OCI-LY1 (cell line): ENCODE data around the gene WDFY4.

Experiments
- H2AFZ ChIP-seq: fragments of 200-600 bp; sonication (generic), shearing (Covaris generic); 2 replicates; pipeline ENCODE4 v1.6.0; 2014; ENCODE audit warnings: antibody characterized with exemption, mild to moderate bottlenecking, low read length
- H3F3A ChIP-seq: fragments of 200-600 bp; sonication (generic), shearing (Covaris generic); 2 replicates; pipeline ENCODE4 v1.6.0; 2014; ENCODE audit warnings: mild to moderate bottlenecking, antibody characterized with exemption, low read length, moderate library complexity; ENCODE audit not compliant: insufficient read depth
- H3K27ac ChIP-seq: fragments of 200-600 bp; sonication (generic); 2 replicates; pipeline ENCODE4 v1.5.1; 2014; ENCODE audit warnings: low read length, mixed run types, mild to moderate bottlenecking, low read depth; ENCODE audit not compliant: poor library complexity, severe bottlenecking
- H3K27me3 ChIP-seq: fragments of 200-600 bp; sonication (generic); 2 replicates; pipeline ENCODE4 v1.6.0; 2014; ENCODE audit warnings: antibody characterized with exemption, mild to moderate bottlenecking, low read length, moderate library complexity; ENCODE audit not compliant: insufficient read depth
- H3K36me3 ChIP-seq: fragments of 200-600 bp; sonication (generic); 2 replicates; pipeline ENCODE4 v1.6.1; 2014; ENCODE audit warnings: mild to moderate bottlenecking, antibody characterized with exemption, low read length, moderate library complexity, mixed read lengths; ENCODE audit not compliant: insufficient read depth
- H3K4me1 ChIP-seq: fragments of 200-600 bp; sonication (generic); 2 replicates; pipeline ENCODE4 v1.5.1; 2014; ENCODE audit warnings: mild to moderate bottlenecking, low read length, moderate library complexity; ENCODE audit not compliant: insufficient read depth, severe bottlenecking
- H3K4me2 ChIP-seq: fragments of 200-600 bp; sonication (generic), shearing (Covaris generic); 2 replicates; pipeline ENCODE4 v1.6.1; 2014; ENCODE audit warnings: low read length
- H3K4me3 ChIP-seq: fragments of 200-600 bp; sonication (generic); 2 replicates; pipeline ENCODE4 v1.5.1; 2014; ENCODE audit warnings: low read length, low read depth, mild to moderate bottlenecking, mixed read lengths; ENCODE audit not compliant: poor library complexity, severe bottlenecking
- H3K79me2 ChIP-seq: fragments of 200-600 bp; shearing (Covaris generic); 2 replicates; pipeline ENCODE4 v1.6.1; 2016; ENCODE audit warnings: mixed run types, low read length, mixed read lengths; ENCODE audit not compliant: insufficient read depth
- H3K9ac ChIP-seq: fragments of 200-600 bp; sonication (generic), shearing (Covaris generic); 2 replicates; pipeline ENCODE4 v1.6.1; 2014; ENCODE audit warnings: mild to moderate bottlenecking, low read length, mixed read lengths
- H3K9me2 ChIP-seq: fragments of 200-600 bp; sonication (generic), shearing (Covaris generic); 2 replicates; pipeline ENCODE4 v1.6.1; 2014; ENCODE audit warnings: low read depth, mild to moderate bottlenecking, low read length, mixed read lengths
- H3K9me3 ChIP-seq: fragments of 200-600 bp; shearing (Covaris generic); 2 replicates; pipeline ENCODE4 v1.6.1; 2014; ENCODE audit warnings: low read length, mixed read lengths
- H4K20me1 ChIP-seq: fragments of 200-600 bp; sonication (generic), shearing (Covaris generic); 2 replicates; pipeline ENCODE4 v1.6.0; 2016; ENCODE audit warnings: mild to moderate bottlenecking, low read length; ENCODE audit not compliant: insufficient read depth
- CTCF ChIP-seq: fragments of 200-600 bp; sonication (generic), shearing (Covaris generic); IDR thresholded peaks from 2 replicates; pipeline ENCODE4 v1.5.1; 2017; ENCODE audit warnings: mild to moderate bottlenecking, antibody characterized with exemption, low read length, moderate library complexity, mixed read lengths
- EZH2 ChIP-seq: fragments of 200-600 bp; sonication (generic), shearing (Covaris generic); IDR thresholded peaks from 2 replicates; pipeline ENCODE4 v1.8.0; 2017; ENCODE audit warnings: borderline replicate concordance, mixed run types, mild to moderate bottlenecking, antibody characterized with exemption, low read length, moderate library complexity, mixed read lengths

The WDFY4 gene

GRCh38 chr10:48699011-48699627, 14.4 kb downstream of the WDFY4 start:
- H3K9ac ChIP-seq, result no peak overlapping the region; the same call in 1 of the 2 replicates
- TF ChIP-seq CTCF (no peak), EZH2 (no peak)
- peaks cover 21% of the 10 kb centered on the region; the same call in 1 of the 2 replicates for H3K36me3 ChIP-seq
- no peaks in the 10 kb centered on the region for H3K27me3 ChIP-seq
- no peaks in the 10 kb centered on the region for H3K9me3 ChIP-seq
- no peak overlapping the region for H3K4me2 ChIP-seq
- peaks cover 59% of the 10 kb centered on the region for H3K4me1 ChIP-seq
- no peak overlapping the region for H2AFZ ChIP-seq
- no peaks in the 10 kb centered on the region for H3F3A ChIP-seq
- no peaks in the 10 kb centered on the region for H3K9me2 ChIP-seq
- H3K27ac ChIP-seq, result peak overlapping the region; percentile 46
- peaks cover 28% of the 10 kb centered on the region for H3K79me2 ChIP-seq
- H4K20me1 ChIP-seq, result no peaks in the 10 kb centered on the region
- no peak overlapping the region for H3K4me3 ChIP-seq

GRCh38 chr10:48700071-48700470, 15.4 kb downstream of the WDFY4 start:
- Histone ChIP-seq H3K4me2 (no peak overlapping the region), H3K4me3 (no peak overlapping the region), H3K27ac (peak overlapping the region; percentile 46), H3K79me2 (peaks cover 32% of the 10 kb centered on the region), H3K27me3 (no peaks in the 10 kb centered on the region), H4K20me1 (no peaks in the 10 kb centered on the region), H3F3A (no peaks in the 10 kb centered on the region), H3K9me2 (no peaks in the 10 kb centered on the region), H3K9me3 (no peaks in the 10 kb centered on the region), H3K36me3 (peaks cover 18% of the 10 kb centered on the region; the same call in 1 of the 2 replicates), H3K4me1 (peaks cover 68% of the 10 kb centered on the region), H2AFZ (no peak overlapping the region), H3K9ac (no peak overlapping the region; the same call in 1 of the 2 replicates)
- TF ChIP-seq EZH2, result no peak
- TF ChIP-seq CTCF, result no peak

GRCh38 chr10:48700493-48700892, 15.8 kb downstream of the WDFY4 start:
- Histone ChIP-seq H3K4me3 (no peak overlapping the region), H2AFZ (no peak overlapping the region), H4K20me1 (no peaks in the 10 kb centered on the region), H3F3A (no peaks in the 10 kb centered on the region), H3K27ac (no peak overlapping the region), H3K36me3 (peaks cover 14% of the 10 kb centered on the region; the same call in 1 of the 2 replicates), H3K9ac (no peak overlapping the region), H3K79me2 (peaks cover 36% of the 10 kb centered on the region), H3K9me3 (no peaks in the 10 kb centered on the region), H3K4me1 (peaks cover 72% of the 10 kb centered on the region), H3K9me2 (no peaks in the 10 kb centered on the region), H3K27me3 (no peaks in the 10 kb centered on the region), H3K4me2 (no peak overlapping the region)
- TF ChIP-seq CTCF (no peak), EZH2 (no peak)
